Hepatocyte (in vitro differentiated cells): ENCODE measurements around the gene MBD6. TPM values are rescaled to one million over a fixed set of nuclear protein-coding genes. Genes with fewer than 3 reads are reported as not detected.

Experiments
- DNase-seq: peaks from one replicate; pipeline ENCODE4 v3.0.0-alpha.2; 2016; ENCODE audit warnings: low spot score
- H2AFZ ChIP-seq: fragments of 200-600 bp; sonication (generic); 2 replicates; pipeline ENCODE4 v1.6.0; 2016; ENCODE audit warnings: antibody characterized with exemption, mild to moderate bottlenecking
- H3K27ac ChIP-seq: fragments of 200-600 bp; sonication (generic); 2 replicates; pipeline ENCODE4 v1.5.1; 2016; ENCODE audit warnings: mild to moderate bottlenecking
- H3K27me3 ChIP-seq: fragments of 200-600 bp; sonication (generic); 2 replicates; pipeline ENCODE4 v1.6.1; 2016
- H3K36me3 ChIP-seq: fragments of 200-600 bp; sonication (generic); replicated peaks from 2 replicates; pipeline ENCODE4 v1.5.1; 2016; ENCODE audit warnings: low read depth; ENCODE audit not compliant: insufficient read depth
- H3K4me1 ChIP-seq: fragments of 200-600 bp; sonication (generic); 2 replicates; pipeline ENCODE4 v1.5.1; 2016; ENCODE audit warnings: mild to moderate bottlenecking, moderate library complexity; ENCODE audit not compliant: insufficient read depth
- H3K4me2 ChIP-seq: fragments of 200-600 bp; sonication (generic); 2 replicates; pipeline ENCODE4 v1.6.0; 2016
- H3K4me3 ChIP-seq: fragments of 200-600 bp; sonication (generic); 2 replicates; pipeline ENCODE4 v1.5.1; 2016; ENCODE audit warnings: mild to moderate bottlenecking
- H3K79me2 ChIP-seq: fragments of 200-600 bp; sonication (generic); 2 replicates; pipeline ENCODE4 v1.6.0; 2017; ENCODE audit warnings: mild to moderate bottlenecking
- H3K9me2 ChIP-seq: fragments of 200-600 bp; sonication (generic); replicated peaks from 2 replicates; pipeline ENCODE4 v1.6.0; 2017; ENCODE audit warnings: mild to moderate bottlenecking; ENCODE audit not compliant: insufficient read depth
- H3K9me3 ChIP-seq: fragments of 200-600 bp; sonication (generic); 2 replicates; pipeline ENCODE4 v1.5.1; 2016; ENCODE audit warnings: low read depth, mild to moderate bottlenecking
- H4K20me1 ChIP-seq: fragments of 200-600 bp; sonication (generic); 2 replicates; pipeline ENCODE4 v1.6.0; 2016; ENCODE audit warnings: mild to moderate bottlenecking; ENCODE audit not compliant: insufficient read depth, poor library complexity, severe bottlenecking
- EZH2 ChIP-seq: fragments of 200-600 bp; sonication (generic); IDR thresholded peaks from 2 replicates; pipeline ENCODE4 v1.6.1; 2016; ENCODE audit warnings: antibody characterized with exemption, mild to moderate bottlenecking, borderline replicate concordance
- EZH2phosphoT487 ChIP-seq: fragments of 200-600 bp; sonication (generic); IDR thresholded peaks from one replicate; pipeline ENCODE4 v1.6.1; 2018; ENCODE audit warnings: antibody characterized with exemption, mild to moderate bottlenecking, low read depth, moderate library complexity; ENCODE audit not compliant: unreplicated experiment, severe bottlenecking
- WGBS: methylation state at CpG from one replicate; pipeline ENCODE4 v1.1.6; 2016; ENCODE audit warnings: low lambda C conversion rate; ENCODE audit errors: missing lambda C conversion rate; 5-methylcytosine and 5-hydroxymethylcytosine counted together
- polyA plus RNA-seq: library from polyadenylated mRNA; unstranded; fragments of >200 nt; fragmentation: Nextera tagmentation; extraction: Ambion mirVana; gene quantifications from 2 replicates; pipeline ENCODE4 v1.2.1, GENCODE V29; 2016
- total RNA-seq: library from RNA; depleted of rRNA; stranded (reverse); fragments of >200 nt; gene quantifications from 2 replicates; pipeline ENCODE4 v1.2.3, GENCODE V29; 2014
- TF ChIP-seq, protein P1 (sequence below): fragments of 200-600 bp; sonication (generic); IDR thresholded peaks from 2 replicates; pipeline ENCODE4 v1.5.1; 2016; ENCODE audit warnings: antibody characterized with exemption, mild to moderate bottlenecking; ENCODE audit not compliant: poor library complexity

Gene MBD6
- total and polyA plus RNA-seq, 2 experiments from 2014 or later, result 7.0 to 35.2 TPM

- Histone ChIP-seq H3K9me2 (no peaks in the 10 kb centered on the region), H3K4me2 (no peak overlapping the region), H3K79me2 (no peaks in the 10 kb centered on the region), H2AFZ (no peak overlapping the region), H3K9me3 (no peaks in the 10 kb centered on the region), H3K4me1 (peaks cover 13% of the 10 kb centered on the region), H3K27ac (no peak overlapping the region), H3K36me3 (no peaks in the 10 kb centered on the region), H3K4me3 (no peak overlapping the region), H4K20me1 (no peaks in the 10 kb centered on the region), H3K27me3 (peaks cover 56% of the 10 kb centered on the region)
- DNase-seq, result no peak
- 93% methylated on average over 13 of the region's 15 CpGs for WGBS
- TF ChIP-seq, protein P1, sequence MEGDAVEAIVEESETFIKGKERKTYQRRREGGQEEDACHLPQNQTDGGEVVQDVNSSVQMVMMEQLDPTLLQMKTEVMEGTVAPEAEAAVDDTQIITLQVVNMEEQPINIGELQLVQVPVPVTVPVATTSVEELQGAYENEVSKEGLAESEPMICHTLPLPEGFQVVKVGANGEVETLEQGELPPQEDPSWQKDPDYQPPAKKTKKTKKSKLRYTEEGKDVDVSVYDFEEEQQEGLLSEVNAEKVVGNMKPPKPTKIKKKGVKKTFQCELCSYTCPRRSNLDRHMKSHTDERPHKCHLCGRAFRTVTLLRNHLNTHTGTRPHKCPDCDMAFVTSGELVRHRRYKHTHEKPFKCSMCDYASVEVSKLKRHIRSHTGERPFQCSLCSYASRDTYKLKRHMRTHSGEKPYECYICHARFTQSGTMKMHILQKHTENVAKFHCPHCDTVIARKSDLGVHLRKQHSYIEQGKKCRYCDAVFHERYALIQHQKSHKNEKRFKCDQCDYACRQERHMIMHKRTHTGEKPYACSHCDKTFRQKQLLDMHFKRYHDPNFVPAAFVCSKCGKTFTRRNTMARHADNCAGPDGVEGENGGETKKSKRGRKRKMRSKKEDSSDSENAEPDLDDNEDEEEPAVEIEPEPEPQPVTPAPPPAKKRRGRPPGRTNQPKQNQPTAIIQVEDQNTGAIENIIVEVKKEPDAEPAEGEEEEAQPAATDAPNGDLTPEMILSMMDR, result no peak
- no peak for TF ChIP-seq EZH2
- no peak for TF ChIP-seq EZH2phosphoT487
These were observed 45.5 kb upstream of the MBD6 start for GRCh38 chr12:57476993-57477709.

DNA sequence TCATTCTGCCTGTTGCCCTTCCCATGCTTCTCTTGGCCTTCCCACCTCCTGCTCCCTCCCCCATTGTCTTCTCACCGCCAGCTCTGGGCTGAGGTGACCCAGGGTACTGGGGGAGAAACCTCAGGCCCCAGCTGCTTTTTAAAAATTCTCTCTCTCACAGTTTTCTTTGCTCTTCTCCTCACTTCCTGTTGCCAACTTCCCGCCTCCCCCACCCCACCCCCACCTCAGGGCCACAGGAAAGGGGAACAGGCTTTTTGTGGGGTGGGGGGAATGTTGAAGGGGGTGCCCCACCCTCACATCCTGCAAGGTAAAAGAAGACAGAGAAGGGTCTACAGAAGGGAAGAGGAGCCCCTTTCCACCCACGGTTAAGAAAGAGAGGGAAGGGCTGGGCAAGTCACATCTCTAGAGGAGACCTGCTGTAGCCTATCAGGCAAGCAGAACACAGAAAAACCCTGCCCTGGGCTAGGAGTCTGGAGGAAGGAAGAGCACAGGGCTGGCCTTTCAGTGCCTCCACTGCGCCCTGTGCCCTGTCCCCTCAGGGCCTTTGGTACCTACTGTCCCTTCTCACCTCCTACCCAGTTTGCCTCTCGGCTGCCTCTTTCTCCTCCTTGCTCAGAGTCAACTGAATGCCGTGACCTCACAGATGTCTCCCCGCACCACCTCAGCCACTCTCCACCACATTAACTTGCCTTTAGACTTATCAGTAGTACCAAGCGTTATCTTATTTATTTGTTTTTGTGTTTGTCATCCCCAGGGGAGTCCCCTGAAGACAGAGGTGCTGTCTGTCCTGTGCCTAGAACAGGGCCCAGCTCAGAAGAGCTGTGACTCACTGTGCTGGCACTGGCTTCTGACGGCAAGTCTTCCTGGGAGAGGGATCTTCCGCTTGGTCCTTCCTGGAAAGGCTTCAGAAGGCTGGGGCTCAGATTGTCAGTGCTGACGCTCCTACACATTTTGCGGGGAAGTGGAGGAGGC lies 44.6 kb upstream of the MBD6 start:
- H3K4me3 ChIP-seq, result no peak overlapping the region
- peaks cover 47% of the 10 kb centered on the region for H3K27me3 ChIP-seq
- H3K27ac ChIP-seq, result no peak overlapping the region
- 70% methylated on average over 10 of the region's 12 CpGs for WGBS
- no peak for DNase-seq
- H2AFZ ChIP-seq, result no peak overlapping the region
- no peaks in the 10 kb centered on the region for H3K9me2 ChIP-seq
- peaks cover 13% of the 10 kb centered on the region for H3K4me1 ChIP-seq
- H3K9me3 ChIP-seq, result no peaks in the 10 kb centered on the region
- H3K36me3 ChIP-seq, result no peaks in the 10 kb centered on the region
- no peak overlapping the region for H3K4me2 ChIP-seq
- no peaks in the 10 kb centered on the region for H4K20me1 ChIP-seq
- no peak for TF ChIP-seq EZH2
- no peak for TF ChIP-seq EZH2phosphoT487
- TF ChIP-seq, protein P1, result no peak
- no peaks in the 10 kb centered on the region for H3K79me2 ChIP-seq

GRCh38 chr12:57479043-57479375 lies 43.6 kb upstream of the MBD6 start:
- H3K4me1 ChIP-seq, result peaks cover 13% of the 10 kb centered on the region
- no peak overlapping the region for H3K27ac ChIP-seq
- DNase-seq, result no peak
- peaks cover 38% of the 10 kb centered on the region for H3K27me3 ChIP-seq
- no peaks in the 10 kb centered on the region for H3K9me3 ChIP-seq
- H2AFZ ChIP-seq, result no peak overlapping the region
- no peak overlapping the region for H3K4me2 ChIP-seq
- H3K79me2 ChIP-seq, result no peaks in the 10 kb centered on the region
- TF ChIP-seq, protein P1, result no peak
- no peak for TF ChIP-seq EZH2
- no peak for TF ChIP-seq EZH2phosphoT487
- no peak overlapping the region for H3K4me3 ChIP-seq
- 93% methylated on average over 10 of the region's 10 CpGs for WGBS
- H3K9me2 ChIP-seq, result no peaks in the 10 kb centered on the region
- H4K20me1 ChIP-seq, result no peaks in the 10 kb centered on the region
- no peaks in the 10 kb centered on the region for H3K36me3 ChIP-seq
